Lower leg skin (tissue), 3 donors: ENCODE measurements around the gene UBR3.

ENCODE experiments used
- POLR2A ChIP-seq, 2 donors: fragments of 450-650 bp; IDR thresholded peaks; one replicate each; pipeline ENCODE4 v1.6.1; 2016 to 2017; ENCODE audit warnings: antibody characterized with exemption in 2 of 2, mild to moderate bottlenecking in 1 of 2, moderate library complexity in 1 of 2
- TF ChIP-seq, protein P1 (sequence below), 3 donors: fragments of 450-650 bp; IDR thresholded peaks; one replicate each; pipeline ENCODE4 v1.5.1; 2016; ENCODE audit warnings: antibody characterized with exemption in 3 of 3, mild to moderate bottlenecking in 3 of 3, moderate library complexity in 2 of 3

DNA sequence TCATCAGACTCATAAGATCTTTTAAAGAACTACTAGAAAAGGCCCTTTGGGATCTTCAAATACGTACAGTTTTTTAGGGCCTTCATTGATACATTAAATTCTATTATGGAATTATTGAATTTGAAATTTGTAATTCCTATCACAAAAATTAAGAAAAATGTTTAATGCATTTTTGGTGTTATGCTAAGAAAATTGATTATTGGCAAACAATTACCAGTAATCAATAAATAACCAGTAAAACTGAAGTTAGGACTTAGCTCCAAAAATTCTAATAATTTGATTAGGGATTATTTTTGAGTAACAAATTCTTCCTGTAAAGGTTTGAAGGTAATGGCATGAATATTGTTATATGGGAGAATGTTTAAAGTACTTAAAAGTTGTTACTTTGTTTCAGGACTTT lies 119.3 kb downstream of the UBR3 start:
- TF ChIP-seq, protein P1, sequence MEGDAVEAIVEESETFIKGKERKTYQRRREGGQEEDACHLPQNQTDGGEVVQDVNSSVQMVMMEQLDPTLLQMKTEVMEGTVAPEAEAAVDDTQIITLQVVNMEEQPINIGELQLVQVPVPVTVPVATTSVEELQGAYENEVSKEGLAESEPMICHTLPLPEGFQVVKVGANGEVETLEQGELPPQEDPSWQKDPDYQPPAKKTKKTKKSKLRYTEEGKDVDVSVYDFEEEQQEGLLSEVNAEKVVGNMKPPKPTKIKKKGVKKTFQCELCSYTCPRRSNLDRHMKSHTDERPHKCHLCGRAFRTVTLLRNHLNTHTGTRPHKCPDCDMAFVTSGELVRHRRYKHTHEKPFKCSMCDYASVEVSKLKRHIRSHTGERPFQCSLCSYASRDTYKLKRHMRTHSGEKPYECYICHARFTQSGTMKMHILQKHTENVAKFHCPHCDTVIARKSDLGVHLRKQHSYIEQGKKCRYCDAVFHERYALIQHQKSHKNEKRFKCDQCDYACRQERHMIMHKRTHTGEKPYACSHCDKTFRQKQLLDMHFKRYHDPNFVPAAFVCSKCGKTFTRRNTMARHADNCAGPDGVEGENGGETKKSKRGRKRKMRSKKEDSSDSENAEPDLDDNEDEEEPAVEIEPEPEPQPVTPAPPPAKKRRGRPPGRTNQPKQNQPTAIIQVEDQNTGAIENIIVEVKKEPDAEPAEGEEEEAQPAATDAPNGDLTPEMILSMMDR (IDR thresholded peaks at IDR 0.05), result no peak
- TF ChIP-seq POLR2A (IDR thresholded peaks at IDR 0.05), result no peak
